GM19025 (cell line): ENCODE data around the gene MFSD11.
"Not testable (repeated sequence)": the region's sequence is repeated elsewhere in the genome, so short reads cannot be mapped to it uniquely, and the experiment has no call there.

ENCODE experiments used
- ATAC-seq: cut with Tn5 transposase; IDR thresholded peaks from one replicate; pipeline ENCODE4 v1.9.1; 2021; ENCODE audit warnings: mild to moderate bottlenecking, low read depth, moderate library complexity; ENCODE audit not compliant: unreplicated experiment

MFSD11 gene

DNA sequence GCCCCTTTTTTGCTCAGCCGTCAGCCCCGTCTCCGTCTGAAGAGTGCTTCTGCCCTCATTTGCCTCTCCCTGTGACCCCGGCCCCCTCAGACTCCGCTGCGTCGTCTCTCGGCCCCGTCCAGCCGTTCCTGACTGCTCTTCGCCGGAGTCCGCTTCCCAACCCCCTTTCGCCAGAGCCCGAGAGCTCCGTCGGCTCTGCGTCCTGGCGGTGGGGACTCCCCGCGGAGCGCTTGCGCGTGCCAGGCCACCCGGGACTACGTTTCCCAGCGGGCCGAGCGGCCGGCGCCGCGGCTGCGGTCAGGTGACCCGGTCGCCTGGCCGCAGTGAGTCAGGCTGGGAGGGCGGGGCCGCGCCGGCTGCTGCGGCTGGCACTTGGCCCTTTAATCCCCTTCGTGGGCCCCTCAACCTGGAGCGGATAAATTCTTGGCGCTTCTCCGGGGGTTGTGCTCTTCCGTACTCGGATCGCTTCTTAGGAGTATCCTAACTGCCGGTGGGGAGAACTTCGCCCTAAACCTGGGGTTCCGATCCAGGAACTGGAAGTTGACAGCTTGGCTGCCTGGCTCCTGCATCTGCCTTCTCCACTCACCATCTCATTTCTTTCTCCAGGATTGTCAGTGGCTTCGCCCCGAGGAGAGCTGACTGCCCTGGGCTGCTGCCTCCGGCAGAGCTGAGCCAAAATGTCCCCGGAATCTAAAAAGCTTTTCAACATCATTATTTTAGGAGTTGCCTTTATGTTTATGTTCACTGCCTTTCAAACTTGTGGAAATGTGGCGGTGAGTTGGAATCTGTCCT is at the start of gene MFSD11:
MFSD11 (plus strand) TSS at position 444 of the 792 bp plus-strand sequence; CDS start at position 678, 234 bp downstream.
- ATAC-seq = peak; percentile 44

DNA sequence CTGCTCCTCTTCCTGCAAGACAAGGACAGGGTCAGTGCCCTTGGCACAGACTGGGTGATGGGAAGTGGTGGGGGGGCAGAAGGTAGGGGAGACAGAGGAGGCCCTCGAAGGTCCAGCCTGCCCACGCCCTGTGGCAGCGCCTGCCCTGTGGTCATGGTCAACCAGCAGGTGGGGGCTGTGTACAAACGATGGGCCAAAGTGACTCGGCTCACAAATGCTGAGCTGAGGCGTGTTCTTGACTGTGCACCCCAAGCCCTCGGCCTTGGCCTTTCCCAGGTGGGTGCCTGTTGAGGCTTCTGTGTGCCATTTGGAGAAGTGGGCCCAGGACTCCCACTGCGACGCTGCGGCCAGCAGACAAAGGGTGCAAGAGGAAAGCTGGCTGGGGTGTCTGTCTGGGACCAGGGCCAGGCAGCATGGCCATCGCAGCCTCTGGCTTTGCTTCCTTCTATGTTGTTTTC is 49.7 kb upstream of the MFSD11 start:
- ATAC-seq = no peak

DNA sequence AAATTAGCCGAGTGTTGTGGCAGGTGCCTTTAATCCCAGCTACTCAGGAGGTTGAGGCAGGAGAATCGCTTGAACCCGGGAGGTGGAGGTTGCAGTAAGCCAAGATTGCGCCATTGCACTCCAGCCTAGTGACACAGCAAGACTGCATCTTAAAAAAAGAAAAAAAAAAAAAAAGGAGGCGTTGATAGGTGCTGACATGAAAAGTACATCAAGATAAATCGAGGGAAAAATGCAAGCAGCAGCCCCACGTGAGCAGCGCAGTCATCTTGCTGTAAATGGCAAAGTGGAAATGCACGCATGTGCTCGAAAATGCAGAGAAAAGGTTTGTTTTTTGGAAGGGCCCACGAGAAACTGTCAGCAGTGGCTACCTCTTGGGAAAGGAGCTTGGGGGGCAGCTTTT is 48.1 kb upstream of the MFSD11 start:
- ATAC-seq = no peak

DNA sequence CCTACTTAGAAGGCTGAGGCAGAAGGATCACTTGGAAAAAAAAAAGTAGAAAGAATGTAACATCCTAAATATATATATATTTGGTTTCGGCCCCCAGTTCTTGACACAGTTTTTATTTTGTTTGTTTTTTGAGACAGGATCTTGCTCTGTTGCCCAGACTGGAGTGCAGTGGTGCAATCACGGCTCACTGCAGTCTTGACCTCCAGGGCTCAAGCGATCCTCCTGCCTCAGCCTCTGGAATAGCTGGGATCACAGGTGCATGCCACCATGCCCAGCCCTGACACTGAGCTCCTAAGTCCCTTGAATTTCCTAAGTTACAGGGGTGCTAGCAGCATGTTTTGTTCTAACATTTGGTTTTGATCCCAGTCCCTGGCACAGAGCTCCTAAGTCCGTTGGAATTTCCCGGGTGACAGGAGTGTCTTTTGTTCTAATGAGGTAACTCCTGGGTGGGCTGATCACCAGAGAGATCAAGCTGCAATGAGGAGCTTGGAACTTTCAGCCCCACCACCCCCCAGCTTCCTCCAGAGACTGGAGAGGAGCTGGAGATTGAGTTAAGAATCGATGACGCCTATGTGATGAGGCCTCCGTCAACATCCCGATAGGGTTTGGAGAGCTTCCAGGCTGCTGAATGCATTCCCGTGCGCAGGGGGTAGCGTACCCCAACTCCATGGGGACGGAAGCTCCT is 47.2 kb upstream of the MFSD11 start:
- no peak for ATAC-seq

DNA sequence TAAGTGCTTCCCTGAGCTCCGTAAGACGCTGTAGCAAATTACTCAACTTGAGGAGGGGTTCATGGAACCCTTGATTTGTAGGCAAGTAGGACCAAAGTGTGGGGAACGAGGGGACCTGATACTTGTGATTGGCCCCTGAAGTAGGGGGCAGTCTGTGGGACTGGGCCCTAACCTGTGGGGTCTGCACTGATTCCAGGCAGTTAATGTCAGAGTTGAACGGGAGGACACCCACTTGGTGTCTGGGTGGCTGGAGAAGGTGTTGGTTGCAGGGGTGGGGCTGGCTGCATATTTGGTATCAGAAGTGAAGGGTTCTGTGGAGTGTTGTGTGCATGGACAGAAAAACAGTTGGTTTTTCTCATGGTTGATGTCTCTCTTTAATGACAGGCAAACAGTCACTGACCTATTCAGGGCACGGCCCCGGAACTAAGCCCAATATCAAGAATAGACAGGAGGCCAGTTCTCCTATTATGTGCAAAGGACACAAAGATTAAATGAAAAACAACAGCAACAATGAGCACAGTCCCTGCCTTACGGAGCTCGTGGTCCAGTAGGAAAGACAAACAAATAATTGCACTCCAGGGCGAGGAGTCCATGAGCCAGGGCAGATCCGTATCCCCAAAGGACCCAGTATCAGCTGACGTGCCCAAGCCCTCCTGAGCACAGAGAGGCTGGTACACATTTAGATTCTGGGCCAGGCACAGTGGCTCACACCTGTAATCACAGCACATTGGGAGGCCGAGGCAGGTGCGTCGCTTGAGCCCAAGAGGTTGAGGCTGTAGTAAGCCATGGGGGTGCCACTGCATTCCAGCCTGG is 46.3 kb upstream of the MFSD11 start:
- ATAC-seq = no peak

DNA sequence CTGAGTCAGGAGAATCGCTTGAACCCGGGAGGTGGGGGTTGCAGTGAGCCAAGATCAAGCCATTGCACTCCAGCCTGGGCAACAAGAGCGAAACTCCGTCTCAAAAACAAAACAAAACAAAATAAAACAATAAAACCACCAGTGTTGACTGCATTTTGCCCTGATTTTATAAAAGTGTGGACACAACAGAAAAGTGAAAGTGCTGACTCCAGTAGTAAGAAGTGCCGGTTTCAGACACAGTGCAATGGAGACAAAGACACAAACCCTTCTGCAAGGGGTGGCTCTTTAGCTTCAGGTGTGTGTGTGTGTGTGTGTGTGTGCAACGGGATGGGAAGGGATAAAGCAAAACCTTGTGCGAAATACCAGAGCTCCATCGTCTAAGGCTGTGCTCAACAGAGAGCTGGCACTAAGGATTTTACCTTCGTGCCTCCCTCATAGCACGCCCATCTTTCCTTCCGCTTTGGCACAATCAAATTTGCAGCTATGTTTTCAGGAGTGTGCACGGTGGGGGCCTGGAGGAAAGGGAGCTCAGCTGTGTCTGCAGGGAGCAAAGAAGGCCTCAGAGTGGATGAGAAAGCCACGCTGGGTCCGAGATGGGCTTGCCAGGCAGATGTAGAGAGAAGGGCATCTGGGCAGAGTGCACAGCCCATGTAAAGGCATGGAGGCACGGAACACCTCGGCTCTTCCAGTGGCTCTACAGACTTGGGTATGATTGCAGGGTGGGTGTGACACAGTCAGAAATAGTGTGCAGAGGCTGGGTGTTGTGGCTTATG is 42.7 kb upstream of the MFSD11 start:
- no peak for ATAC-seq

DNA sequence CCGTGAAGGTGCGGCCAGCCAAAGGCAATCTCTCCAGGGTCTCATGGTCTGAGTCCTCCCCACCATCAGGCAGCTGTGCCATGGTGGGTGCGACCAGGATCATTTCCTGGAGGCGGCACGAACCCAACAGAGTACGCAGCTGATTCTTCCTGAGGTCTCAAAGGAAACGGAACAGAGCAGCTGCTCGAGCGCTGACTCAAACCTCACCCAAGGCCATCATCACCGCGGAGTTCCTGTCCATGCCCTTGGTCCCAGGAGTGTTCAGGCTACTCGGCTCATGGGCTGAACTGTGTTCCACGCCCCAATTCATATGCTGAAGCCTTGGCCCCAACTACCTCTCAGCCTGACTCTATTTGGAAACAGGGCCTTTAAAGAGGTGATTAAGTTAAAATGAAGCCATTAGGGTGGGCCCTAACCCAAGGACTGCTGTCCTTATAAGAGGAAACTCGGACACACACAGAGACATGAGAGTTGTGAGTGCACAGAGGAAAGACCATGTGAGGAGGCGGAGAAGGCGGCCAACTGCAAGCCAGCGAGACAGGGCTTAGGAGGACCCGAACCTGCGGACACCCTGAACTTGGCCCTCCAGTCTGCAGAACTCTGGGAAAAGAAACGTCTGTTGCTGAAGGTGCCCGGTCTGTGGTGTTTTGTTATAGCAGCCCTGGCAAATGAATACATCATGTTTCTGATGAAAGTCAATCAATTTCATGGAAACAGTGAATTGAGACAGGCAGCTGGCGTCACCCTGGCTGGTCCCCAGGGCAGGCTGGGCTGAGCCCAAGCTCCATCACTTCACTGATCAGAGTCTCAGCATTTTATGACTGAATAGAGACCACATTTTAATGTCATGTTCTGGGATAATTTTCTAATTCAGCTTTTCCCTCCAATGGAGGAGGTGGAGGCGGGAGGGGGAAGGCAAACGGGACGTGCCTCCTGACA is 40.9 kb upstream of the MFSD11 start:
- peak; percentile 61 for ATAC-seq

DNA sequence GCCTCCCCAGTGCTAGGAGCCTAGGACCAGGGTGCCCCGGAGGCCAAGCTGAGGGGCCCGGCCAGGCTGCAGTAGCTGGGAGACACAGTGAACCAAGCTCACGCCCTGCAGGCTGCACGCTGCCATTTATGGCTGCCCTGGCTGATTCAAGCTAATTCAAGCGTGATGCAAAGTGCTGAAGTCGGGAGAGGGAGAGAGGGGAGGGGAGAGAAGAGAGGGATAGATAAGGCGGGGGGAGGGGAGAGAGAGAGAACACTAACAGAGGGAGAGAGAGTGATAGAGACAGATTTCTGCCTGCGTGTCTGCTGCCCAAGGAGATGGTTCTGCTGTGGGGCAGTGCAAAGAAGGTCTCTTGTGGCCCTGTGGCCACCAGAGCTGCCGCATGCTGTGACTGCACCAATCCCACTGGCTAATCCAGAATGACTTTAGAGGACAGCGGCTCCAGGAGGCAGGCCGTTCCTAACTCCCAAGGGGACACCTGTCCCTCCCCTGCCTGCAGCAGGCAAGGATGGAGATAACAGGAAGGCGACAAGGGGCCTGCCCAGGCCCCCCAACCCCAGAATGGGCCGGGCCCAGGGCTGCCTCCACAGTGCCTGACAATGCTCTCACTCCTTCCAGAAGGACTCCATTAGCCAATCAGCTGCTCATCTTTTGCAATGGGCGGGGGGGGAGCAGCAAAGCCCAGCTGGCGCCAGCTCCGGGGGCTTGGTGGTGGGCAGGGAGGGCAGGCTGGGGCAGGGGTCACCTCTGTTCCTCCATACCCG is 40.0 kb upstream of the MFSD11 start:
- ATAC-seq = no peak

DNA sequence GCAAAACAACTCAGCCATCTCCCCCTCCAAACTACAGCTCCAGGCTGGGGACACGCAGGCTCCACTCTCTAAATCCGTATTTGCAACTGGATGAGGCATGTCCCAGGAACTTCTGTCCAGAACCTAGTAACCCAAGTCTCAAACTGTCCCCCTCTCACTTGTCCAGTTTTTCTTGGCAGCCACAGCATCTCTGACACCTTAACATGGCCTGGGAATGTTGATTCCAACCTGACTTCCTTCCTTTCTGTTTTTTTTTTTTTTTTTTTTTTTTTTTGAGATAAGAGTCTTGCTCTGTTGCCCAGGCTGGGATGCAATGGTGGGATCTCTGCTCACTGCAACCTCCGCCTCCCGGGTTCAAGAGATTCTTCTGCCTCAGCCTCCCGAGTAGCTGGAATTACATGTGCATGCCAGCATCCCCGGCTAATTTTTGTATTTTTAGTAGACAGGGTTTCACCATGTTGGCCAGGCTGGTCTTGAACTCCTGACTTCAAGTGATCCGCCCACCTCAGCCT is 39.4 kb upstream of the MFSD11 start:
- not testable (repeated sequence) for ATAC-seq

DNA sequence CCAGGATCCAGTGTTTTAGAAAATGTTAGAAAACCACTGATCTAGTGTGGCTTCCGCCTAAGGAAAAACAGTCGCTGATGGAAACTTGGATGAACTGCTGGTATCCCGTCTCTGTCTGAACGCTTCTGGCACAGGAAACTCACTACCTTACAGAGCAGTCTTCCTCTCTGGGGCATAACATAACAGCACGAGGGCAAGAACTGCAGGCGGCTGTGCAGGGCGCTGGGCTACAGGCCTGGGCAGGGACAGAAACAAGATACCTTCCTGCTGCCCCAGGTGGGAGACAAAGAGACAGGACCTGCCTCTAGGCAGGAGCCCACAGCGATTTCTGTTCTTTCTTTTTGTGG is 37.7 kb upstream of the MFSD11 start:
- ATAC-seq = no peak

DNA sequence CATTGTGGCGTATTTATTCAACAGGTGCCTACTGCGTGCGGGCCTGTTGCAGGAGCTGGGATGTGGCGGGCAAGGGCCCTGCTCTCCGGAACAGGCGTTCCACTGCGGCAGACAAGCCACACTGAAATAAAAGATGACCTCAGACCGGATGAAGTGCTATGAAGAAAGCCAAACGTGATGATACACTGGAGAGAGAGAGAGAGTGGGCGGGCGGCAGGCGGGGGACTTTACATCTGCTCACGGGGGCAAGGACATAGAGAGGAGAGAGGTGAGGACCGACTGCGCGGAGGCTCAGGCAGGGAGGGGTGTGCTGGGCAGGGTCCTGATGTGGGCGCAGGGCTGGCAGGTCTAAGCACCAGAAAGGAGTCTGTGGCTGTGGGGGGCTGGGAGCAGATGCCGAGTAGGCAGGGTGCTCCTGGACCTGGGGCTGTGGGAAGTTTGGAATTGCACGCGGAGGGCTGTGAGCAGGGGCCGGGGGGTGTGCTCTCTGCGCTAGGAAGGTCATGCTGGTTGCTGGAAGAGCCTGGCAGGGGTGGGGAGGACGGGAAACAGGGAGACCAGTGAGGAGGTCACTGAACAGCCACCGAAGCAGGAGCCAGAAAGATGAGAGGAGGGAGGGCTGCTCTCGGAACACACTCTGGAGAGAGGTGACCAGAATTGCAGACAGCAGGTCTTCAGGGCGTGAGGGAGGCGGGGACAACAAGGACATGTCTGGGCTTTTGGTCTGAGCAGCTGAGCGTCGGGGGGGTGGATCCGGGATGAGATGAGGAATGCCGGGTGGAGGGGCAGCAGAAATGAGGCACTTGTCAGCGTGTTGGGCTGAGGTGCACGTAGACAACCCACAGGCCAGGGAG is 37.1 kb upstream of the MFSD11 start:
- no peak for ATAC-seq

DNA sequence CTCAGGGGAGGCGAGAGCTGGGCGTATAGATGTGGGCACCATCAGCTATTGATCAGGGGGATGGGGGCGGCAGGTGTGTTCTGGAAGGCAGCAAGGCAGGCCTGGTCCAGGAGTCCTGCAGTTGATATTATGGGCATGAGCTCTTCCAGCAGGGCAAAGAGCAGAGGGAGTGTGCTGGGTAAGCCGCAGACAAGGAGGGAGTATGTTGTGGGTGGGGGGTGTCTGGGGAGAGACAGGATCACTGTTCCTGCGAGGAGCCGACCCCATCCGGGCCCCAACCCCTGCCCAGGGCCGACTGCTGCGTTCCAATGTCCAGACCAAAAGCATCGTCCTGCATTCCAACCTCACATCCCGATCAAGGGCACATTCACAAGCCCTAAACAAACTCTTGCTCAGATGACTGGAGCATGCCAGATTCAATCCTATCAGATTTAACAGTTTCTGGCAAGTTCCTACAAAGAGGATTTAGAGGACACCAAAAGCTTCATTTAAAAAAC is 36.4 kb upstream of the MFSD11 start:
- no peak for ATAC-seq

DNA sequence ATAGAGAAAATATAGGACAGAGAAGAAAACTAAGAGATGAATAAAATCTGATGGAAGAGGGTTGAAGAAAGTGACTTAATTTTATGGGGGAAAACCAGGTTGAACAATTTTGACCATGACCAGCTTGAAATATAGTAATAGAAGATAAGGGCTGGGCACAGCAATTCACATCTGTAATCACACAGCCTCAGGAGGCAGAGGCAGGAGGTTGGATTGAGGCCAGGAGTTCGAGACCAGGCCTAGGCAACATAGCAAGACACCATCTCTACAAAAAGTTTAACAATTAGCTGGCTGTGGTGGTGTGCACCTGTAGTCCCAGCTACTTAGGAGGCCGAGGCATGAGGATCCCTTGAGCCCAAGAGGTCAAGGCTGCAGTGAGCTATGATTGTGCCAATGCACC is 35.8 kb upstream of the MFSD11 start:
- ATAC-seq = no peak

DNA sequence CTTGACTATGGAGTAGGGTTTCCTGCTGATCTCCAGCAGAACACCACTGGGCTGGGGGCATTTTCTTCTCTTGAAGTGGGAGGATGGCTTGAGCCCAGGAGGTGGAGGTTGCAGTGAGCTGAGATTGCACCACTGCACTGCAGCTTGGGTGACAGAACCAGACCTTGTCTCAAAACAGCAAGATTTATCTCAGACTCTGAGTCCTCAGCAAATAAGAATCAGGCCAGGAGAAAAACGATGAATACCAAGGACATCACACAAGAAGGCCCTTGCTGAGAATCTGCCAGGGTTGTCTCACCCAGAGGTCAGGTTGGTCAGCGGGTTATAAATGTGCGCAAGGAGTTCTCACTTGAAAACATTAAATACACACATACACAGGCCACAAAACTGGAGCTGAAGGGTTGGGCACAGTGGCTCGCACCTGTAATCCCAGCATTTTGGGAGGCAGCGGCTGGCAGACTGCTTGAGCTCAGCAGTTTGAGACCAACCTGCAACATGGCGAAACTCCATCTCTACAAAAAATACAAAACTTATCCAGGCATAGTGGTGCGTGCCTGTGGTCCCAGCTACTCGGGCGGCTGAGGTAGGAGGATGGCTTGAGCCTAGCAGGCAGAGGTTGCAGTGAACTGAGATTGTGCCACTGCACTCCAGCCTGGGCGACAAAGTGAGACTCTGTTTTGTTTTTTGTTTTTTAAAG is 34.8 kb upstream of the MFSD11 start:
- no peak for ATAC-seq

DNA sequence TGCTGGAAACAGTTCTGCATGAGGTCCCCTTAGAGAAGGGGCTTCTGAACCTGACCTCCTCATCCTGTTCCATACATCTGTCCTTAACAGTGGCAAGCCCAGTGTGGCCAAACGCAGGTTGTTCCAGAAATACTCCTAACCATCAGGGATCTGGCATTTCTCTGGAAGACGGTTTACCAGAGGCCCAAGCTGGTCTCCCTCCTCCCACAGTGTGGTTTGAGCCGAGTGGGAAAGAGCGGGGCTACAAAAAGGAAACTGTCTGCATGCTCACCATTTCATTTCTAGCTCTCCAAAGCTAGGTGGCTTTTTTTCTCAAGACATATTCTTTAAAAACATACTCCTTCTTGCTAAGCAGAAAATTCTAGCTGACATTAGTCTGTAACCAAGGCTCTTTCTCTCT is 33.1 kb upstream of the MFSD11 start:
- no peak for ATAC-seq

DNA sequence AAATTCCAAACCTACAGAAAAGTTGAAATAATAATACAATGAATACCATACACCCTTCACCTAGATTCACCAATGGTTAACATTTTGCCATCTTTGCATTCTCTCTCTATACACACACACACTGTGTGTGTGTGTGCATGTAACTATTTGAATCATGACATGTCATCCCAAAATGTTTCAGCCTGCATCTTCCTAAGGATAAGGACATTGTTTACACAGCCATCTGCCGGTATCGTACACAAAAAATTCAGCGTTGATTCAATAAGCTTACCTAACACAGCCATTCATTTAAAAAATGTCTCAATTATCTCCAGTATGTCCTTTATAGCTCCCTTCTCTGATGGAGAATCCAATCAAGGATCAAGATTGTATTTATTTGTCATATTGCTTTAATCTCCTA is 31.1 kb upstream of the MFSD11 start:
- no peak for ATAC-seq
